B cell (primary cell): ENCODE measurements around the gene UBE2Q2. TPM values are rescaled to one million over a fixed set of nuclear protein-coding genes. Genes with fewer than 3 reads are reported as not detected.

Experiments used
- ATAC-seq: fragments of 200-7000 bp; cut with Tn5 transposase; one replicate; pipeline ENCODE4 v1.10.0; 2021; ENCODE audit warnings: low read depth, mild to moderate bottlenecking, moderate number of reproducible peaks, moderate library complexity
- CTCF ChIA-PET: fragments of 350-600 bp; sonication (Branson Sonifier 250); formaldehyde crosslinking; loops from one replicate; lab custom pipeline; 2021; ENCODE audit warnings: antibody characterized with exemption, inconsistent platforms; lab: Charles Lee
- POLR2A ChIA-PET: fragments of 350-600 bp; sonication (Branson Sonifier 250); formaldehyde crosslinking; loops from one replicate; lab custom pipeline; 2021; ENCODE audit warnings: antibody characterized with exemption; lab: Charles Lee
- DNase-seq: peaks from one replicate; pipeline ENCODE4 v3.0.0; 2013
- H2AFZ ChIP-seq: 2 replicates; pipeline ENCODE4 v1.6.1; 2012; ENCODE audit warnings: mild to moderate bottlenecking, low read depth, low read length; ENCODE audit not compliant: insufficient read depth, poor library complexity, severe bottlenecking
- H3K27ac ChIP-seq, 2 donors: 1 replicate in 1 of 2; 2 replicates in 1 of 2; pipeline ENCODE4 v1.5.1; 2012 to 2013; ENCODE audit warnings: low read length in 2 of 2, mild to moderate bottlenecking in 2 of 2, moderate library complexity in 1 of 2
- H3K27me3 ChIP-seq, 4 experiments: fragments of 200-600 bp in 1 of 4; sonication (generic) in 1 of 4; replicated peaks in 1 of 4; 1 replicate in 2 of 4; 2 replicates in 2 of 4; pipeline versions ENCODE4 v1.6.1 to v1.7.0; 2013 to 2016; ENCODE audit warnings: low read length in 3 of 4, mild to moderate bottlenecking in 2 of 4, mixed read lengths in 1 of 4, moderate library complexity in 1 of 4; ENCODE audit not compliant: insufficient read depth in 4 of 4, control insufficient read depth in 3 of 4; ENCODE audit errors: control extremely low read depth in 1 of 4
- H3K36me3 ChIP-seq, 2 experiments: replicated peaks in 1 of 2; 1 replicate in 1 of 2; 2 replicates in 1 of 2; pipeline versions ENCODE4 v1.6.1 to v1.7.1; 2013; ENCODE audit warnings: low read length in 1 of 2; ENCODE audit not compliant: insufficient read depth in 2 of 2, control insufficient read depth in 1 of 2; ENCODE audit errors: control extremely low read depth in 1 of 2, extremely low read depth in 1 of 2
- H3K4me1 ChIP-seq, 2 donors: fragments of 200-600 bp in 1 of 2; sonication (generic) in 1 of 2; 1 replicate in 1 of 2; 2 replicates in 1 of 2; pipeline versions ENCODE4 v1.5.1 to v1.6.1; 2013 to 2017; ENCODE audit warnings: low read length in 2 of 2; ENCODE audit not compliant: control insufficient read depth in 2 of 2, insufficient read depth in 2 of 2
- H3K4me2 ChIP-seq: replicated peaks from 2 replicates; pipeline ENCODE3; 2012; ENCODE audit warnings: mild to moderate bottlenecking, low read depth, low read length; ENCODE audit not compliant: poor library complexity, severe bottlenecking
- H3K4me3 ChIP-seq, 5 experiments: fragments of 200-600 bp in 1 of 5; sonication (generic) in 1 of 5; 1 replicate in 3 of 5; 2 replicates in 2 of 5; pipeline versions ENCODE4 v1.5.1 to v1.7.0; 2011 to 2016; ENCODE audit warnings: low read length in 4 of 5, mild to moderate bottlenecking in 4 of 5, low read depth in 2 of 5, control low read depth in 1 of 5, moderate library complexity in 1 of 5; ENCODE audit not compliant: insufficient read depth in 1 of 5; ENCODE audit errors: control extremely low read depth in 1 of 5, extremely low read depth in 1 of 5
- H3K79me2 ChIP-seq: fragments of 200-600 bp; sonication (generic); one replicate; pipeline ENCODE4 v1.6.0; 2016; ENCODE audit warnings: low read length; ENCODE audit not compliant: control insufficient read depth, insufficient read depth
- H3K9ac ChIP-seq: fragments of 200-600 bp; sonication (generic); 2 replicates; pipeline ENCODE4 v1.6.1; 2017; ENCODE audit warnings: mild to moderate bottlenecking, low read length, moderate library complexity
- H3K9me3 ChIP-seq, 3 donors: one replicate each; pipeline versions ENCODE4 v1.6.1 to v1.7.1; 2013; ENCODE audit warnings: low read length in 2 of 3; ENCODE audit not compliant: control insufficient read depth in 2 of 3, insufficient read depth in 1 of 3; ENCODE audit errors: control extremely low read depth in 1 of 3
- H4K20me1 ChIP-seq: 2 replicates; pipeline ENCODE4 v1.6.0; 2012; ENCODE audit warnings: mild to moderate bottlenecking, low read length; ENCODE audit not compliant: insufficient read depth, control insufficient read depth, poor library complexity, severe bottlenecking
- H3K27ac Mint-ChIP-seq: one replicate; pipeline ENCODE4 v1.8.0; 2021; ENCODE audit warnings: mixed read lengths
- H3K27me3 Mint-ChIP-seq: one replicate; pipeline ENCODE4 v1.8.0; 2021; ENCODE audit warnings: mixed read lengths
- H3K4me1 Mint-ChIP-seq: one replicate; pipeline ENCODE4 v1.8.0; 2021; ENCODE audit warnings: mixed read lengths
- H3K4me3 Mint-ChIP-seq: one replicate; pipeline ENCODE4 v1.8.0; 2021; ENCODE audit warnings: mixed read lengths
- H3K9me3 Mint-ChIP-seq: one replicate; pipeline ENCODE4 v1.8.0; 2022; ENCODE audit warnings: mixed read lengths; ENCODE audit not compliant: insufficient read depth
- CTCF ChIP-seq: fragments of 200-600 bp; IDR thresholded peaks from one replicate; pipeline ENCODE4 v1.8.0; 2022; ENCODE audit warnings: antibody characterized with exemption, mild to moderate bottlenecking
- EZH2 ChIP-seq: IDR thresholded peaks from 2 replicates; pipeline ENCODE4 v1.6.1; 2012; ENCODE audit warnings: borderline replicate concordance, low read depth, mild to moderate bottlenecking, moderate library complexity, low read length; ENCODE audit not compliant: insufficient read depth, poor library complexity, severe bottlenecking
- WGBS: methylation state at CpG from one replicate; pipeline ENCODE4 v1.1.5; 2013; ENCODE audit warnings: missing lambda C conversion rate; ENCODE audit not compliant: insufficient coverage; 5-methylcytosine and 5-hydroxymethylcytosine counted together
- intact Hi-C: fragments of 100-400 bp; cut with micrococcal nuclease; formaldehyde crosslinking; loops from one replicate; pipeline ENCODE4 v1.10.0; 2022
- polyA plus RNA-seq: library from polyadenylated mRNA; depleted of rRNA; stranded (reverse); fragments of >200 nt; gene quantifications from 2 replicates; pipeline ENCODE4 v1.2.3, GENCODE V29; 2012
- total RNA-seq, 2 donors: library from RNA; stranded (reverse); fragments of 120-200 nt in 1 of 2; gene quantifications; 1 replicate in 1 of 2; 2 replicates in 1 of 2; pipeline versions ENCODE4 v1.2.3 to v1.2.4, GENCODE V29; 2013 to 2022

Gene UBE2Q2
- total and polyA plus RNA-seq, 2 donors (not counting 1 experiment from before 2014, with no cell fraction given) = 11.4 to 33.6 TPM

DNA sequence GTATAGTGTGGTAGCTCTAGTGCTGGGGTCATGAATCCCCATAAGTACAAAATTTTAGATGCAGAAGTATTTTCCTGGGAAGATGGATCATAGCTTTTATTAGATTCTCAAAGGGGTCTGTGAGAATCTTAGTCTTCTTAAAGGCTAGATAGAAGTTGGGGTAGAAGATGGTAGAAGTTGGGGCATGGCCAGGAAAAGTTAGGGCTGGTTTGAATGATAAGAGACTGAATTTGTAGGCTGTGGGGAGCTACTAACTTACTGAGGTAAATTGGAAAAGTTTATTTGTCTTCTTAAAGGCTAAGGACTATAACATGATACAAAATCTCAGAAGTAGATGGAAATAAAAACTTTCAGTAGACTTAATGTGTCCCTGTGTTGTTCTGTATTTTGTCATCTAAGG lies 1.6 kb upstream of the UBE2Q2 start:
- Mint-ChIP-seq H3K4me3 (peak overlapping the region; percentile 92), H3K4me1 (peaks cover 26% of the 10 kb centered on the region), H3K27ac (peak overlapping the region; percentile 34), H3K9me3 (no peaks in the 10 kb centered on the region), H3K27me3 (no peaks in the 10 kb centered on the region)
- Histone ChIP-seq H3K9ac (no peak overlapping the region), H3K27me3 (no peaks in the 10 kb centered on the region), H3K4me3 (no peak overlapping the region), H3K27ac (no peak overlapping the region), H3K79me2 (peaks cover 15% of the 10 kb centered on the region), H3K36me3 (no peaks in the 10 kb centered on the region), H2AFZ (no peak overlapping the region), H3K4me2 (no peak overlapping the region), H4K20me1 (peaks cover 14% of the 10 kb centered on the region), H3K4me1 (peaks cover 18 to 21% of the 10 kb centered on the region in 2 donors), H3K9me3 (no peaks in the 10 kb centered on the region)
- no peak for TF ChIP-seq EZH2
- TF ChIP-seq CTCF = no peak
- ChIA-PET CTCF (no interaction called here), POLR2A (interaction anchor here (0.6 kb wide), 2 partner anchors 10 to 390 kb away, joined by 5 to 6 read pairs; partner anchors contain the start of gene SIN3A)
- no peak for ATAC-seq
- intact Hi-C loops = loop anchor here (5.0 kb wide), 3 partner anchors 84 to 389 kb away; partner anchors contain the start of genes SIN3A and TMEM266
- no peak for DNase-seq

DNA sequence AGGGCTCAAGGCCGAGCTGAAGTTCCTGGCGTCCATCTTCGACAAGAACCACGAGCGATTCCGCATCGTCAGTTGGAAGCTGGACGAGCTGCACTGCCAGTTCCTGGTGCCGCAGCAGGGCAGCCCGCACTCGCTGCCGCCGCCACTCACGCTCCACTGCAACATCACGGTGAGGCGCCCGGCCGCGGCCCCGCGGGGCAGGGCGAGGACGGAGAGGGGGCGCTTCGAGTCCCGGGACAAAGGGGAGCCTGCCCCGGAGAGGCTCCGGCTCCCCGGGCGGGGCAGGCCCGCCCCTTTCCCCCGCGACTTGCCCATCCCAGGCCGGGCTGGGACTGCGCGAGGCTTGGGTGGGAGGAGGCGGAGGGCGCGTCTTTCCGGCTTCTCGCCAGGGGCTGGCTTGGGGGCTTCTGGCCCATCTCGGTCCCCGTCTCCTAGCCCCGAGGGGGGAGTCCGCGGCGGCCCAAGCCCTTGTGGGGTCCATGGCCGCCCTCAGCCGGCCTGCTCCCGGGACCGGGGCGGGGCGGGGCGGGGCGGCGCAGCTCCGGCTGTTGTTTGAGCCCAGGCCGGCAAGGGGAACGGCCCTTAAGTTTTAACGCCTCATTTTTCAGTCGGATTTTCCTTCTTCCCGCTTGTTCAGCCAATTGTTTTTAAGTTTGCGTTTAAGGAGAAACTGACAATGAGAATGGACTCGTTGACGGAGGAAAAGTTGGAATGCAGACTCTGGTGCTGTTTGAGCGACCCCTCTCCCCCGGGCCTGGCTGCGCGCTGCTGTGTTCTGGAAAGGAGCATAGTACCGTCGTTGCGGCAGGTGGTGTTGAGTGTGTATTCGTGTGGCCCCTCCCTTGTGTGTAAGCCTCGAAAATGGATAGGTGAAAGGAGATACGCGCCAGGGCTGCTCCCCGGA lies 683 bp downstream of the UBE2Q2 start:
- H3K4me3 Mint-ChIP-seq = peak overlapping the region; percentile 94
- H3K36me3 ChIP-seq = no peaks in the 10 kb centered on the region
- H3K9me3 Mint-ChIP-seq = no peaks in the 10 kb centered on the region
- no peaks in the 10 kb centered on the region for H3K9me3 ChIP-seq
- intact Hi-C loops = loop anchor here (1.0 to 5.0 kb wide), 4 partner anchors 60 to 392 kb away; partner anchors contain the start of genes SIN3A and TMEM266
- no peaks in the 10 kb centered on the region for H3K27me3 ChIP-seq
- peaks cover 22% of the 10 kb centered on the region for H4K20me1 ChIP-seq
- peak overlapping the region; percentile 85 for H2AFZ ChIP-seq
- WGBS = under 1% methylated on average over 72 of the region's 77 CpGs
- DNase-seq (peak; percentile 68), ATAC-seq (peak; percentile 52)
- peaks cover 44% of the 10 kb centered on the region for H3K4me1 Mint-ChIP-seq
- H3K27ac Mint-ChIP-seq = peak overlapping the region; percentile 95
- H3K4me2 ChIP-seq = peak overlapping the region; percentile 86
- peaks cover 18 to 21% of the 10 kb centered on the region in 2 donors for H3K4me1 ChIP-seq
- CTCF ChIA-PET = interaction anchor here (1.2 kb wide), 1 partner anchor 60 kb away, joined by 4 read pairs; the partner anchor contains the start of gene FBXO22
- peak overlapping the region; percentile 65 to 68 for H3K27ac ChIP-seq
- H3K9ac ChIP-seq = peak overlapping the region; percentile 80
- POLR2A ChIA-PET = interaction anchor here (0.6 to 2.0 kb wide), 4 partner anchors 23 to 502 kb away, joined by 3 to 5 read pairs (median 4); partner anchors contain the start of gene FBXO22
- no peaks in the 10 kb centered on the region for H3K27me3 Mint-ChIP-seq
- peaks cover 38% of the 10 kb centered on the region for H3K79me2 ChIP-seq
- TF ChIP-seq CTCF (no peak), EZH2 (no peak)
- peak overlapping the region; percentile 66 to 86 (median 83) for H3K4me3 ChIP-seq
